HG03280 (cell line): ENCODE measurements around the gene ATF5.
"Not testable (repeated sequence)": the region's sequence is repeated elsewhere in the genome, so short reads cannot be mapped to it uniquely, and the experiment has no call there.

Experiments
- ATAC-seq: cut with Tn5 transposase; IDR thresholded peaks from one replicate; pipeline ENCODE4 v1.9.1; 2021; ENCODE audit warnings: mild to moderate bottlenecking, moderate library complexity; ENCODE audit not compliant: unreplicated experiment

ATF5 gene

DNA sequence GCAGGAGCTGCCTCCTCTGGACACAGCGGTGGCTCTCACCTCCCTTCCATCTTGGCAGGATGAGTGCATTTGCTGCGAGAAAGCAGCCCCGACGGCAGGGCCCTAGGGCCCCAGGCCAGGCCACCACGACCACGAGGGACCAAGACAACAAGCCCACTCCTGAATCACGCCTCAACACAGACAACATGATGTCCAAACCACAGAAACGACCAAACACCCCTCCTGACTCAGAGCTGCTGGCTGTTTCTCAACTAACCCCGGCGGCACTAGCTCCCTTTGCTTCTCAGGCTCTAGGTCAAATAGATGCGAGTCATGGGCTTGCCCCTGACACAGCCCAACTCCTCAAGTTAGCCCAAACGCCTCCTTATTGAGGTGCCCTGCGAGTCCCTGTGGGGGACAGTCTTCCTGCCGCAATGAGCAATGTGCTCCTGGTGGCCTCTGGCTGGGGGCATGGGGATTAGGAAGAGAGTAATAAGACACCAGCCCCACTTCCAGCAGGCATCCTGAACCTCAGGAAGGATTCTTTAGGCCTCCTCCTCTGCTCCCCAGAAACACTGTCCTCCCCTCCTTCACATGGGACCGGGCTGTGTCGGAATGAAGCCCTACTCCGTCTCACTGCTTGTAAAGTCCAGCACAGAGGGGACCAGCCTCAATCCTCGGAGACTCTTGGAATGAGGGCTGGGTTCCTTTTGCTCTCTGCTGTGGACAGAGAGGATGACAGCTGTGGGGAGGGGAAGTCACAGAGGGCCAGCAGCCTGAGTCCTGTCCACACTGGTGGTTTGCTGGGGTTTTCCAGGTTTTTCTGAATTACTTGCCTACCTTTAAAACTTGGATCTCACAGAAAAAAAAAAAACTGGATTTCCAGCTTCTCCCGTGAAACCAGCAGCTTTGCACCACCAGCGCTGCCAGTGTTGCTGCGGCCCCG is 6.9 kb upstream of the ATF5 start:
- ATAC-seq, result no peak

DNA sequence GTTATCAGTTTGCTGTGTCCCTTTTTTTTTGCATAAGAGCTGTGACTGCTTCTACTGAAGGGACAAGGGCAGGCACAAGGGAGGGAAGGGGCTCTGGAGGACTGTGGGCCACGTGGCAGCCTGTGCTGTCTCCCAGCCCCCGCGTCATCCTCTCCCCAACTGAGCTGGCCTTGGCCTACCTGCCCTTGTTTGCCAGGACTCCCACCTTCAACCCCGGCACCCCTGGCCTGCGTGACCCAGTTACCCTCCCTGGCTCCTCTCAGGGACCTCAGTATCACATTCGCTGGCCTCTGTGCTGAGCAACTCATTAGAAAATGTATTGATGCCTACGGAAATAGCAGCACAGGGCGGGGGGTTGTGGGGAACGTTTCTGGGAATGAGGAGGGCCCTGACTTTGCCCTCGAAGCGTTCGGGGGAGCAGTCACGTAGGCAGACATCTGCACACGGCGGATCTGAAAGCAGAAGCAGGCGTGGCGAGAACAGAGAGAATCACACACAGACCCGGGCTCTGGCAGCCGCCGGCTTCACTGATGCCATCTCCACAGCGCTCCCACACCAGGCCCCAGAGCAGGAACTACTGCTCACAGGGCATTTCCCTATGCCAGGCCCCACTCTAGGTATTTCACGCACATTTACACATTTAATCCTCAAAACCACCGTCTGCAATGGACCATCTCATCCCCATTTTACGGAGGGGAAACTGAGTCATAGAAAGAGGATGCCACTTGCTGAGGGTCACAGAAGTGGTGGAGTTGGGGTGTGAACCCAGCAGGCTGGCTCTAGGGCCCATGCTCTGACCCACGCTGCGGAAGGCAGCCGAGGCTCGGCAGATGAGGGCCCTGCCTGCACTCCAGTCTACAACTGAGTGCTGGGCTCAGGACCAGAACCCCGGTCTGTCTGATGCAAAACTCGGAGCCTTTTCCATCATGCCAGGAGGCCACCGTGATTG is 5.7 kb upstream of the ATF5 start:
- ATAC-seq, result no peak

DNA sequence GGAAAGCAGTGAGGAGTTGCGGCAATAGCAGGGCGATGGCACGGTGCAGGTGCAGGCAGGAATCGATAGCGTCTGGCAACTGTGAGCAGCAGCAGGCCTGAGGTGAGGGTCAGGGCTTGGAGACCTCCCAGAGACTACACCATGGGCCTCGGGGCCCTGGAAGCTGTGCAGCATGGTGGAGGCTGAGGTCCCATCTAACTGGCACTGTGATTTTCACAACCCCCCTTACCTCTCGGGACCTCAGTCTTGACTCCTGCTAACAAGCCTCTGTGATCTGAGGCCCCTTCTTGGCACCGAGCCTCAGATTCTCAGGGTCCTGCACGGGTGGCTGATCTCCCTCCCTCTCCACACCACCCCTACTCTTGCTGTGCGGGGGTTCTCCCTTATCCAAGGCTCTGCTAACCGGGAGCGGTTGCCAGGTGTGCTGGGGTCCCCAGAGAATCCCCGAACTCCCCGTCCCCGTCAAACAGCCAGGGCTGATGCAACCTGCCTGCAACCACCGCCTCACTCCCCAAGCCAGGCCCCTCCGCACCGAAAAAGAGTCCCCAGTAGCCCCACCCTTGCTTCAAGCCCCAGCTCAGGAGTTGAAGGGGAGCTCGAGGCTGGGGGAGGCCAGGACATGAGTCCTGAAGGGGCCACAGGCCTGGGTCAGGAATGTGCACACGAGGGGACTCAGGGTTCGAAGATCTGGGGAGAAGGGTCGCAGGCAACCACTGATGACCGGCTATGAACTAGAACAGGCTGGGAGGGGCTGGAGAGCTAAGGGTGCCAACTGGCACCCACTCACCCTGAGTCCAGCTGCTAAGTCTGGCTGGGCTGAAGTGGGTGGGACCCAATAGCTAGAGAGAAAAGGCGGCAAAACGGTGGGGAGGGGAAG is 4.8 kb upstream of the ATF5 start:
- ATAC-seq, result no peak

DNA sequence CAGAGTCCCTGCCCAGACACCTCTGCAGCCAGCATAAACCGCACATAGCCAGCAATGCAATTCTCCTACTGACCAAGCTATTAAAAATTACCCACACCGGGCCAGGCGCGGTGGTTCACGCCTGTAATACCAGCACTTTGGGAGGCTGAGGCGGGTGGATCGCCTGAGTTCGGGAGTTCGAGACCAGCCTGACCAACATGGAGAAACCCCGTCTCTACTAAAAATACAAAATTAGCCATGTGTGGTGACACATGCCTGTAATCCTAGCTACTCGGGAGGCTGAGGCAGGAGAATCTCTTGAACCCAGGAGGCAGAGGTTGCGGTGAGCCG is 4.2 kb upstream of the ATF5 start:
- not testable (repeated sequence) for ATAC-seq

DNA sequence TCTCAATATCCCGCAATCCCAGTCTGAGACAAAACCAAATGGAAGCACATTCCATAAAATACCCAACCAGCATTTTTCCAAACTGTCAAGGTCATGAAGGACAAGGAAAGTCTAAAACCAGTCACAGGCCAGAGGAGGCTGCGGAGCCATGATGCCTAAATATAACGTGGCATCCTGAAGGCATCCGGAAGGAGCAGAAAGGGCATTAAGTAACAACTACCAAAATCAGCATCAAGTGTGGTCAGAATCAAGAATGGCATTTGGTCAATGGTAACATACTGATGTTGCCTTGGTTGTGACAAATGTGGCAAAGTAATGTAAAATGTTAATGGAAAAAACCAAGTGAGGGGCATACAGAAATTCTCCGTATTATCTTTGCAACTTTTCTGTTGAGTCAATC is 3.5 kb upstream of the ATF5 start:
- ATAC-seq, result no peak

DNA sequence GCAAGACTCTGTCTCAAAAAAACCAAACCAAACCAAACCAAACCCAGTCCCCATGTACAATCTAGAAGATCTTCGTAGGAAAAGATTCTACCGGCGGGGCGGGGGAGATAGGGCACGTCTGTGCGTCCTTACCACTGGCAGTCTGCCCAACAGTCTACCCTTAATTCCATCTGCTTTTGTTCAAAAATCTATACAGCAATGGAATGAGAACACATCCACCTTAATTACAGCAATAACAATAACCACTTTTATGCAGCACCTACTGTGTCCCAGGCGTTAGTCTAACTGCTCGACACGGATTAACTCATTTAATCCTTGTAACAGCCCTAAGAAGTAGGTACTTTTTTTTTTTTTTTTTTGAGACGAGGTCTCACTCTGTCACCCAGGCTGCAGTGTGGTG is 2.5 kb upstream of the ATF5 start:
- no peak for ATAC-seq

DNA sequence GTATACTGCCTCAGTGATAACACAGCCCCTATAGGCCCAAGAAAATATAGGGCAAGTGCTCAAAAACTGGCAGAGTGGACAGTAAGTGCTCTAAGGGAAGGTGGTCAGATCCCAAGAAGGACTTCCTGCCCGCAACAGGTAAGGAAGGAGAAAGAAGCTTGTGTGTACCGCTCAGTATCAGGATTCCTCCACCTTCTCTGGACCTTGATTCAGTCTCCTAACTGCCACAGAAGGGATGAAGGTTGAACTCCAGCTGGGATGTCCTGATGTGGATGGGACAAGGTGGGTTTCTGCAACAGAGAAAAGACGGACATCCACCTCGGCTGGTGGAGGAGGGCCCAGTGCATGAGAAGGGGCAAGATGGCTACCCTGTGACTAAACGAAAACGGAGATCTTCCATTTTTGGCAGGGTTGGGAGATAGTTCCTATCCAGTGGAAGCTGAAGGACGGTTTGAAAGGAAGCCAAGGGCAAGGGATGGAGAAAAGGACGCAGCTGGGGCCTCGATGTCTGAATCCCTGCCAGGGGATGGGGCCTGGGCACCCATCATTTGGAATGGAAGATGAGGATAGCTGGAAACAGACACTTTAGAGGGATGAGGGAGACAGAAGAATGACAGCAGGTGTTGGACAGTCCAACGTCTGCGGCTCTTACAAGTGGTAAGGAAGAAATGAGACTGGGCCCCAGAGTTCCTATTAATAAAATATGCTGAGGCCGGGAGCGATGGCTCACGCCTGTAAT is 1.3 kb upstream of the ATF5 start:
- ATAC-seq, result no peak

DNA sequence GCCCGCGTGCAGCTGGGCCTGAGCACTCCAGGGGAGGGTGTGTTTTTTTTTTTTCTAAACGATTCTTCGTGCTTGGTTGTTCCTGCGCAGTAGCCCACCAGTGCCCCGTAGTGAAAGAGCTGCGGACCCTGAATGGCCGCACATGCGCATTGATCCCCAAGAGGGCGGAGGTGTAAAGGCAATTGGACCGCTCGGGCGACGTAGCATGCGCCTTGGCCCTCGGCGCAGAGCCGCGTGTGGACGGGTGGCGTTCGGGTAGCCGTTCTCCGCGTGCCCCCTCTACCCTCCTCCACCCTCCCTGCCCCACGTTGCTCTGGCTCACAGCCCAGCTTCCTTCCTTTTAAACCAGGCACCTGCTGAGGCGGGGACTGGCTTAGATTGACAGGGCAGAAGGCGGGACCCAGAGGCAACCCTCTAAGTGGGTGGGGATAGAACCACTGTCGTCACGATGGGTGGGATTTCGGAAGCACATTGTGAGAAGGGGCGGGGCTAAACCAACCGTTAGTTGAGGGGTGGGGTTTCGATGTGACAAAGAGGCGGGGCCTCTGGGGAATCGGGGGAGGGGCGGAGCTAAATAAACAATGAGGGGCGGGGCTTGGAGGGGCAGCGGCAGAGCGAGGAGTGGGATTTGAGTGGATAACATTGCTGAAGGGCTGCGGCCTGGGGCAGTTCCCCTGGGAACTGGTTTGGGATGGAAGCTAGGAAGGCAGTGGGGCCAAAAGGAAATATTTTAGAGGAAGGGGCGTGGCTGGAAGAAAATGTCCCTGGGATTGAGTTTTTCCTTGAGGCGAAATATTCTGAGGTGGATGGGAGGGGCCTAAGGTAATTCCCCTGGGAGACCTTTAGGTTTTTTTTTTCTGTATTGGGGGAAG is 842 bp downstream of the ATF5 start:
- ATAC-seq, result peak; percentile 74

DNA sequence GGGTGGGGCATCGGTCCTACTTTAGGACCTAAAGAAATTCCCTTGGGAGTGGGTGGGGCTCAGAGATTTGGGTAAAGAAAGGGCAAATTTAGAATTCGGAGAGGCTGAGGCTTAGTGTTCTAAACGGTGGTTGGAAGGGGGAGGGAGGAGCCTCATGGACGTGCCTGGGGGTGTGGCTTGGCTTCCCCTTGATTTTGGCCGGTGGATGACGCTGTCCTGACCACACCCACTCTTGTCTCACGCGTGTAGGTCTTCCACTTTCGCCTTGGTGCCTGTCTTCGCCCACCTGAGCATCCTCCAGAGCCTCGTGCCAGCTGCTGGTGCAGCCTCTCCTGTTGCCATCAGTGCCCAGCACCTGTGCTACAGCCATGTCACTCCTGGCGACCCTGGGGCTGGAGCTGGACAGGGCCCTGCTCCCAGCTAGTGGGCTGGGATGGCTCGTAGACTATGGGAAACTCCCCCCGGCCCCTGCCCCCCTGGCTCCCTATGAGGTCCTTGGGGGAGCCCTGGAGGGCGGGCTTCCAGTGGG is 1.5 kb downstream of the ATF5 start:
- no peak for ATAC-seq

DNA sequence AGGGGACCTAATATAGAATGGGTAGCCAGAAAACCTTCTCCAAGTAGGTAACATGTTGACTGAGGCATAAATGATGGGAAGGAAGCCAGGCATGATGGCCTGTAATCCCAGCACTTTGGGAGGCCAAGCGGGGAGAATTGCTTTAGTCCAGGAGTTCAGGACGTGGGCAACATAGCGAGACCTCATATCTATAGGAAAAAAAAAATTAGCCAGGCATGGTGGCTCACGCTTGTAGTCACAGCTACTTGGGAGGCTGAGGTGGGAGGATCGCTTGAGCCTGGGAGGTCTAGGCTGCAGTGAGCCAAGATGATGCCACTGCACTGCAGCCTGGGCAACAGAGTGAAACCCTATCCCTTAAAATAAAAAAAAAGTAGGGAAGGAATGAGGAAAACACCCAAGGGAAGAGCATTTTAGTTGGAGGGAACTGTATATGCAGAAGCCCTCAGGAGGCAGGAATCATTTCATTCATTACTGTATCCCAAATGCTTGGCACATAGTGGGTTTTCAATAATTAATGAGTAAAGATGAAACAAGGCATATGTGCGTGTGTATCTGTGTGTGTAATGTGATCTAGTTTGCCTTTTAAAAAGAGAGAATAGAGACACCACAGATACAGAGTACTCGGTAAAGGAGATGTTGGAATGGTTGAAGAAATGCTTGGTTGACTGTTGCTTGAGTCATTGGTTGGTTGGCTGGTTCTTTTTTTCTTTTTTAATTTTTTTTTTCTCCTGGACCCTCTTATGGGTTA is 2.5 kb downstream of the ATF5 start:
- no peak for ATAC-seq

DNA sequence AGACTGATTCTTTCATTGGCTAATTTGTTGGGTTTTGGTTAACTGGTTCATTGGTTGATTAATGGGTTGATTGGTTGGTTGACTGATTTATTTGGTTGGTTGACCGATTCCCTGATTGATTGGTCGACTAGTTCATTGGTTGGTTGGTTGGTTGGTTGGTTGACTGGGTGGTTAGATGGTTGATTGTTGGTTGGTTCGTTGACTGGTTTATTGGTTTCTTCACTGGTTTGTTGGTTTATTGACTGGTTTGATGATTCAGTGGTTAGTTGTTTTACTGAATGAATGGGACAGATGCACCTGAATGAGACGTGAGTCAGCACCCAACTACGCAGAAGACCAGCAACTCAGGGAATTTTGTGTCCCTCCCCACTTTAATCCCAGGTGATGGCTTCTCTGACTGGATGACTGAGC is 3.0 kb downstream of the ATF5 start:
- no peak for ATAC-seq

DNA sequence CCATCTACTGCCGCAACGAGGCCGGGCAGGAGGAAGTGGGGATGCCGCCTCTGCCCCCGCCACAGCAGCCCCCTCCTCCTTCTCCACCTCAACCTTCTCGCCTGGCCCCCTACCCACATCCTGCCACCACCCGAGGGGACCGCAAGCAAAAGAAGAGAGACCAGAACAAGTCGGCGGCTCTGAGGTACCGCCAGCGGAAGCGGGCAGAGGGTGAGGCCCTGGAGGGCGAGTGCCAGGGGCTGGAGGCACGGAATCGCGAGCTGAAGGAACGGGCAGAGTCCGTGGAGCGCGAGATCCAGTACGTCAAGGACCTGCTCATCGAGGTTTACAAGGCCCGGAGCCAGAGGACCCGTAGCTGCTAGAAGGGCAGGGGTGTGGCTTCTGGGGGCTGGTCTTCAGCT is 3.7 kb downstream of the ATF5 start:
- ATAC-seq, result no peak

DNA sequence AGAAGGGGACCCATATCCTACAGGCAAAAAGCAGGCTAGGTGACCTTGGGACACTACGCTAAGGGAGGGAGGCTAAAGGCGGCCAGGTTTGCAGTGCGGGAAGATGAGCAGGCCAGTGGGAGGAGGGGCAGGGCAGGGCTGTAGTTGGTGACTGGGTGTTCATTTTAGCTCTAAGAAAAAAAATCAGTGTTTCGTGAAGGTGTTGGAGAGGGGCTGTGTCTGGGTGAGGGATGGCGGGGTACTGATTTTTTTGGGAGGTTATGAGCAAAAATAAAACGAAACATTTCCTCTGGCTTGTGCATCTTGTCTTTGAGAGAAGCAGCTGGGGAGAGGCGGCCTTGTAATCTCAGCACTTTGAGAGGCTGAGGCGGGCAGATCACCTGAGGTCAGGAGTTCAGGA is 4.6 kb downstream of the ATF5 start:
- ATAC-seq, result no peak

DNA sequence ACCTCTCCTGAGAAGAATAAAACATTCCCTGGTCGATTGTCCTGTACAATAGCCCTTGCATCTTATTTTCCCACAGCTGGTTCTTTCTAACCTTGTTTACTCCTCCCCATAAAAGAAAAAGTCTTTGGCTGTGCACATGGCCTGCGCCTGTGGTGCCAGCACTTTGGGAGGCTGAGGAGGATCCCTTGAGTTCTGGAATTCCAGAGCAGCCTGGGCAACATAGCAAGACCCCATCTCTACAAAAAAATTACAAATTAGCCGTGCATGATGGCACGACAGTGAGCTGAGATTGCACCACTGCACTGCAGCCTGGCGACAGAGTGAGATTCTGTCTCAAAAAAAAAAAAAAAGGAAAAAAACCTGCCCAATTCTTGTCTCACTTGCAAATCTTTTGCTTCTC is 7.5 kb downstream of the ATF5 start:
- no peak for ATAC-seq

DNA sequence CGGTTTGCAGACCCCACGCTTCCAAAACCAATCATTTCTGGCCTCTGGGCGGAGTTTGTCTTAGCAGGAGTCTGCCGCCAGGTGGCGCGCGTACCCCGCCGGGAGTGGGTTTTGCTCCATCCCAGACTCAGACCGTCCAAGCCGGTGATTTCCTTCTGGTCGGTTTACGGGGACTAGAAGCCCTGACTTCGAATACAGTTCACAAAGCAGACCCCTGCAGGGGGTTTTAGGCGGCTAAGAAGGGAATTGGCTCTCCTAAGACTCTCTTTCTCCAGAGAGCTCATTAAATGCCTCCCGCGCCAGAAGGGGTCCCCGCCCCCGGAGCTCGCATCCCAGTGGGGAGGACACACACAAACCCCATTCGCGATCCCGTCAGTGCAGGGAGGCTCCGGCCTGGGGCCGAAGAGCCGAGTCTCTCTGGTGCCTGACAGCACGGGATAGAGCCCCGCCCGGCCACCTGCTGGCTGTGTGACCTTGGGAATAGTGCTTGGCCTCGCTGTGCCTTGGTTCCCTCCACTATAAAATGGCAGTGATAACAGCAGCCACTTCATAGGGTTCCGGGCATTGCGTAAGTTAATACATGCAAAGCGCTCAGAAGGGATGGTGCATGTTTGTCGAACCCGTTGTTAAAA is 8.9 kb downstream of the ATF5 start:
- ATAC-seq, result no peak

DNA sequence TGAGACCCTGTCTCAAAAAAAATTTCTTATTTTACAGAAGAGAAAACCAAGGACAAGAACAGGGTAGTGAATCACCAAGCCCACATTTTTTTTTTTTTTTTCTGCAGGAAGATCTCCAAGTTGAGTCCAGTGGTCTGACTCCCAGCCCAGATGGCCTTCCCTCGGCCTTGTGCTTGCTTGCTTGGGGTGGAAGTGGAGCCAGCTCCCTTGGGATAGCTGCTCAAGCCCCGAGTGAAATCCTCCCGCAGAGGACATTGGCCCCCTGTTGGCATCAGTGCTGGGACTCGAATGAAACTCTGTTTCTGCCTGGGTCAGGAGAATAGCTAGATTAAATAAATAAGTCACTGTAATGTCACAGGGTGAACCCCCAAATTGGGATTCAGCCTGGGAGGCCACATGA is 9.7 kb downstream of the ATF5 start:
- ATAC-seq, result no peak

DNA sequence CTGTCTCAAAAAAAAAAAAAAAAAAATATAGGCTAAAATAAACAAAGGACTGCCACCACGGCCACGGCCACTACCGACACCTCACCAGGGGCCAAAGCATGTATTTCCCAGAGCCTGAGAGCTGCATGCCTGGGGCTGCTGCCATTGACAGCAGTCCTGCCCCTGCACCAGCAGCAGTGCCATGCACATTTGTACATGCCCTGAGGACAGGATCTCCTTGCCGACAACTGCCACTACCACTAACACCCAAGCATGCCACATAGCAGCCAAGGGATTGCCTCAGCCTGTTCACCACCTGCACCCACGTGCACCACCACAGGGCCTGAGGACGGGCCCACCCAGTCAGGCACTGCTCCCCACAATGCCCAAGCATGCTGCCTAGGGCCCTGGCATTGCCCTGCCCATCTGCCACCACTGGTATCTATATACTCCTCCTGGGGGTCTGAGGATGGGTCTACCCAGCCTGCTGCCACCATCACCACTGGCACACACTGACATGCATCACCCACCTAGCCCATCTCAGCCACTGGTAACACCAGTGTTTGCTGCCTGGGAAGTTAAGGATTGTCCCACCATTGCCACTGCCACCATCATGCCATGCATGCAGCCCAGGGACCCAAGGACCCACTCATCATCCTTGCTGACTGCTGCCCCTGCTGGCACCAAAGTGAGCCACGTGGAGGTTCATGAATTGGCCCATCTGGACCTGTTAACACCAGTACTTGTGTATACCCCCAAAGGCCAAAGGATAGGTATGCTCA is 10.9 kb downstream of the ATF5 start:
- ATAC-seq, result no peak
